Measurements from ENCODE around the gene GALC. TPM values are rescaled to one million over a fixed set of nuclear protein-coding genes. Genes with fewer than 3 reads are reported as not detected.

The GALC gene
- total RNA-seq, 1 donor from 2014 or later: 47.4 TPM

DNA sequence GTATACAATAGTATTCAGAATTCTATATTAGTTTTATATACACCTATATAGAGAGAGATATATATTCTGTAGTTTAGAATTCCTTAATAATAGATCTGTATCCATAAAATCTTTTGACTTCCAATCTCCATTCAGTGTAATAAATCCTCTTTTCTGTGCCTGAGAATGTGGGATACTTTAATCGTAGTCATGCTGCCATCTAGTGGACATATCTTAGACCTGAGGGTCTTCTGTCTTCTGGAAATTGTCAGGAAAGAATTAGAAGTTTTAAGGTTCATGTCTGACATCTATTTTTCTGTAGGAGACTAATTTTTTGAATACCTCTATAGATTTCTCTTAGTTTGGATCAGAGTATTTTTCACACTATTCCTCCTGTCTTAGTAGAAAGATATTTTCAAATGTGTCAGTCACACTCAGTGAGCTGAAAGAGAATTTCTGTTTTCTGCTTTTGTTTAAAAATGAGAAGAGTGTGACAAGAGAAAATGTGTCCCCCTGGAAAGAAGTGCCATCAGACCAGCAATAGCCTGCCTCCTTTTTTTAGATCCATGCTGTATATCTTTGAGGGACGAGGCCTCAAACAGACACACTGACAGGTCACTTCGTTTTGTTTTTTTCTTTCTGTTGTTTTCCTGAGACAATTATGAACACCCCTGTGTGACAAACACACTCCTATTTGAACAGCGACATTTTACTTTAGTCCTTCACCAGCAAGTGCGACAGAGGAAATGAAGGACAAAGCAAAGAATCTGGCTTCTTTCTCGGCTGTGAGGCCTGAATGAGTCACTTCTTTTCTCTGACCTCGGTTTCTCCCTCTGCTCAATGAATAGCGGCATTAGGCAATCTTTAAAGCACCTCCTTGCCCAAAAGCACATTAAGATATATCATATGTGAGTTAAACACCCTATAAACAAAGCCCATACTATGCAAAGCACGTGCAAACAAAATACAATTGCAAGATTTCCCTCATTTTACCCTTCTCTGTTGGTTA, 96.3 kb downstream of the GALC start:
- H3K4me1 ChIP-seq: no peaks in the 10 kb centered on the region
- no peak overlapping the region for H3K4me3 ChIP-seq
- H3K27me3 ChIP-seq: peaks cover 20% of the 10 kb centered on the region
- H3K27ac ChIP-seq: no peak overlapping the region
- no peaks in the 10 kb centered on the region for H3K9me3 ChIP-seq
- intact Hi-C loops (cut with DNase I): no loop called here
- no peaks in the 10 kb centered on the region for H3K36me3 ChIP-seq
- TF ChIP-seq, protein P1, sequence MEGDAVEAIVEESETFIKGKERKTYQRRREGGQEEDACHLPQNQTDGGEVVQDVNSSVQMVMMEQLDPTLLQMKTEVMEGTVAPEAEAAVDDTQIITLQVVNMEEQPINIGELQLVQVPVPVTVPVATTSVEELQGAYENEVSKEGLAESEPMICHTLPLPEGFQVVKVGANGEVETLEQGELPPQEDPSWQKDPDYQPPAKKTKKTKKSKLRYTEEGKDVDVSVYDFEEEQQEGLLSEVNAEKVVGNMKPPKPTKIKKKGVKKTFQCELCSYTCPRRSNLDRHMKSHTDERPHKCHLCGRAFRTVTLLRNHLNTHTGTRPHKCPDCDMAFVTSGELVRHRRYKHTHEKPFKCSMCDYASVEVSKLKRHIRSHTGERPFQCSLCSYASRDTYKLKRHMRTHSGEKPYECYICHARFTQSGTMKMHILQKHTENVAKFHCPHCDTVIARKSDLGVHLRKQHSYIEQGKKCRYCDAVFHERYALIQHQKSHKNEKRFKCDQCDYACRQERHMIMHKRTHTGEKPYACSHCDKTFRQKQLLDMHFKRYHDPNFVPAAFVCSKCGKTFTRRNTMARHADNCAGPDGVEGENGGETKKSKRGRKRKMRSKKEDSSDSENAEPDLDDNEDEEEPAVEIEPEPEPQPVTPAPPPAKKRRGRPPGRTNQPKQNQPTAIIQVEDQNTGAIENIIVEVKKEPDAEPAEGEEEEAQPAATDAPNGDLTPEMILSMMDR (IDR thresholded peaks at IDR 0.05): peak; percentile 75
- peak; percentile 65 for ATAC-seq
- DNase-seq: no peak

DNA sequence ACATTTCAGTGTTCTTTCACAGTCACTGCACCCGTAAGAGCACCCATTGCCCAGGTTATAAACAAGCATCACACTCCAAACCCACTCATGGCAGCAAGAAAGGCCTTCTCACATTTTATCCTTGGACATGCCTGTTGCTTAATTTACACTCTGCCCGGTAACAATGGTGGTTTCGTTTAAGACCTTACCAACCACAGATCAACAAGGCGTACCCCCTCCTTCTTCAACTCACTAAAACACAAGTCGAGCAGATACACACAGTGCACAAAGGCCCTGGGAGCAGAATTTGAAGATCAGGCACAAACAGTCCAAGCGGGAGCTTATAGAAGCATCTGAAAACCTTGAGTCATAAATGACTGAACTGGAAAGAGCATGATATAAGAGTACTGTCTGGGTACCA, 98.1 kb downstream of the GALC start:
- intact Hi-C loops (cut with DNase I): no loop called here
- DNase-seq (no peak), ATAC-seq (no peak)
- Histone ChIP-seq H3K36me3 (no peaks in the 10 kb centered on the region), H3K27ac (no peak overlapping the region), H3K9me3 (no peaks in the 10 kb centered on the region), H3K27me3 (peaks cover 20% of the 10 kb centered on the region), H3K4me1 (no peaks in the 10 kb centered on the region), H3K4me3 (no peak overlapping the region)
- TF ChIP-seq, protein P1 (IDR thresholded peaks at IDR 0.05): no peak

DNA sequence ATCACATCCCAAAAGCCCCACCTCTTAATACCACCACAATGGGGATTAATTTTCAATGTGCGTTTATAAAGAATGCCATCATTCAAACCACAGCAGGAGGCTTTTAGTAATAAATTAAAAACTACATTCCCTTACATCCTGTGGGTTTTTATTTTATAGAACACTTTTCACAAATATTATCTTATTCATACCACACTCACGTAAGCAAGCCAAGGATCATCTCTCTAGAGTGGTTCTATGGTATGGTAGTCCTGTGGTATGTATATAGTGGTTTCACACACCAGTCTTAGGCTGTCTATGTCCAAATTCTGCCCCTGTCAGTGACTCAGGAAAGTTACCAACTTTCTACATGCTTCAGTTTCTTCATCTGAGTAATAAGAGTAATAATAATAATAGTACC, 100.2 kb downstream of the GALC start:
- Histone ChIP-seq H3K4me3 (no peak overlapping the region), H3K9me3 (no peaks in the 10 kb centered on the region), H3K4me1 (no peaks in the 10 kb centered on the region), H3K27me3 (peaks cover 17% of the 10 kb centered on the region), H3K36me3 (no peaks in the 10 kb centered on the region), H3K27ac (no peak overlapping the region)
- DNase-seq: no peak
- ATAC-seq: no peak
- intact Hi-C loops (cut with DNase I): no loop called here
- TF ChIP-seq, protein P1 (IDR thresholded peaks at IDR 0.05): no peak

DNA sequence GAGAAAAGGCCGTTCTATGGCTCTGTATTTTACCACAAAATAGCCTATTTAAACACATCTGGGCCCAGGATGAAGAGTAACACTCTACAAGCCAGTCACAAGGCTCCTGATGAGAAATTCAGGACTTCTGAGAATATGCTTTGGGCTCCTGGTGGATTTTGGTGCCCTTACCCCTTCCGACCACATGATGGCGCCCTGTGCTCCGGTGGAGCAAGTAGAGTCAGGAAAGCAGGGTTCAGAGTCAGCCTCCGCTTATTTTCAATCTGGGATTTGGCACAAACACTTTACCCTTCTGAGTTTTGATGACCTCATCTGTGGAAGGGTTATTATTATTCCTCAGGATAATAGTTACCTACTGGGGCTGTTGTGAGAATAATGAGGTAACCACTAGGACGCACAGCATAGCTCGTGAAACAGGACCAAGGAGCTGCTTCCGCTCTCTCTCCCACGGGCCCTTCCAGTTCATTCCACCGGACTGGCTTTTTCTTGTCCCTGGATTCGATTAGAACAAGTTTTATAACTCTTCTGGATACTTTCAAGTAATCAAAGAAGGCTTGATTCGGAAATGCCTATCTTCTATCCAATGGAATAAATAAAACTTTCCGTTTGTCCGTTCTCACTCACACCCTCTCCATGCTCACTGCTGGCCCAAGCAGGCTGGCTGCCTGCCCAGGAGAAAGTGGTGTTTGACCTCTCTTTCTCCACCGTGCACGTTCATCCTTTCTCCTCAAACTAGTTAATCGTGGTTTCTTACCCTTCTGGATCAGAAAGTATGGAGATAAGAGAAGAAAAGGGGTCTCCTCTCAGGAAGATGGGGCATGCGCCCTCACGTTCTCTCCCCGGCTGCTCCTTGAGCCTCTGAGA, 104.6 kb downstream of the GALC start:
- no peak overlapping the region for H3K4me3 ChIP-seq
- no peaks in the 10 kb centered on the region for H3K9me3 ChIP-seq
- DNase-seq: no peak
- peak; percentile 65 for ATAC-seq
- no peaks in the 10 kb centered on the region for H3K36me3 ChIP-seq
- H3K27me3 ChIP-seq: no peaks in the 10 kb centered on the region
- no peaks in the 10 kb centered on the region for H3K4me1 ChIP-seq
- intact Hi-C loops (cut with DNase I): no loop called here
- no peak overlapping the region for H3K27ac ChIP-seq
- TF ChIP-seq, protein P1 (IDR thresholded peaks at IDR 0.05): peak; percentile 47

DNA sequence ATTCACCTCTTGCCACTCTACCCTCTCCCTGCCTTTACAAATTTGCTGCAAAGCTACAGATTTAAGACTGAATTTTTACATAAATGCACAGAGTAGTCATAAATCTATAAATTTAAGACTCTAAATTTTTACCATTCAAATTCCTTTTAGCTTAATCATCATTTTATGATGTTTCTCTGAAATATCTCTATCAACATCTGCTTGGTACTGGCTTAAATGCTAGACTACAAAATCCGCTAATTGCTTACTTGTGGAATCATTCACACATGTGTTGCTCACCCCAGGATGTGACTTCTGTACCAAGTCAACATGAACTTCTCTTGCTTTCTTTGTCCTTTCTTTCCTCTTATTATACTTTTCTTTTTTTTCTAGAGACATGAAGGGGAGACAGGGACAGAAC, 109.2 kb downstream of the GALC start:
- no peak for DNase-seq
- TF ChIP-seq, protein P1 (IDR thresholded peaks at IDR 0.05): no peak
- no peak overlapping the region for H3K27ac ChIP-seq
- no peaks in the 10 kb centered on the region for H3K36me3 ChIP-seq
- no peaks in the 10 kb centered on the region for H3K27me3 ChIP-seq
- intact Hi-C loops (cut with DNase I): no loop called here
- ATAC-seq: no peak
- no peaks in the 10 kb centered on the region for H3K4me1 ChIP-seq
- H3K4me3 ChIP-seq: no peak overlapping the region
- H3K9me3 ChIP-seq: no peaks in the 10 kb centered on the region

Other genes starting within 250 kb of the GALC start
- 7.7 TPM for gene GPR65, start 12.0 kb upstream of the GALC start, total RNA-seq